ENCODE results near the gene NDFIP1.
"Not testable (repeated sequence)": the region's sequence is repeated elsewhere in the genome, so short reads cannot be mapped to it uniquely, and the experiment has no call there.

Gene NDFIP1

DNA sequence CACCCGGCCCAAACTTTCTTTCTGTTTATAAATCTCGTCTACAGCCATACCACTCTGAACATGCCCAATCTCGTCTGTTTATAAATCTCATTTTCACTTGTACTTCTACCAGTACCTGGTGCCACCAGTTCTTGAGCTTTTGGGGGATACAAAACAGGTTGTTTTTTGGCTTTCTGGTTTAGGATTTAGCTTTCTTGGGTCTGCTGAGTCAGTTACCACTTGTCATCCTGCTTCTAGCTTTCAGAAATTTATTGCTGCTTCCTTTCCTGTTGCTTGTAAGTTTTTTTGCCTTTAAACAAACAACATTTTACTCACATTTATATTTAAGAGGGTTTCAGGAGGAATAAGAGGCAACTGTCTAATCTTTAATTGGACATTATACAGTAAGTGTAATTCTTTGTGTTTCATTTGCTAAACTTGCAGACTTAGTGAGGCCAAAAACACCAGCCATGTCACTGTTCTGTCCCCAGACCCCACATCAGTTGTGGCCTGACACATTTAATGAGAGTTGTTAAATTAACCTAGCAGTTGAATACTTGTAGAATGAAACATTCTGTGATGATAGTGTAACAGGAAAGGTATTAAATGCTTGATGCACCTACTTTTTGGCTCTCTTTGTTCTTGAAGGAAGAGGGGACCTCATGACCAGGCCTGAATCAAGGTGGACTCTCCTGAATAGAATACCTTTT is 11.8 kb downstream of the NDFIP1 start:
- DNase-seq, result no peak

DNA sequence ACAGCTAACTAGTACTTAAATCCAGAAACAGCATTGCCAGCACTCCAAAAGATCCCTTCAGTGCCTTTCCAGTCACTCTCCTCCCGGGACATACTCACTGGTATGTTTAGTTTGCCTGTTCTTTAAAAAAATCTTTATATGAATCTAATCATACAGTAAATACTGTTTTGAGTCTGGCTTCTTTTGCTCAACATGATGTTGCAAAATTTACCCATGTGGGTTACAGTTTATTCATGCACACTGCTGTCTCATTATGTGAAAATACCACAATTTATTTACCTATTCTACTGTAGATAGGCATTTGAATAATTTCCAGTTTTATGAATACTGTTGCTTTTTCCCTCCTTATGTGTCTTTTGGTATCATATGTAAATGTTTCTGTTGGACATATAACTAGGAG is 13.5 kb downstream of the NDFIP1 start:
- DNase-seq, result no peak

GRCh38 chr5:142125378-142125777 is 16.8 kb downstream of the NDFIP1 start:
- no peak for DNase-seq

DNA sequence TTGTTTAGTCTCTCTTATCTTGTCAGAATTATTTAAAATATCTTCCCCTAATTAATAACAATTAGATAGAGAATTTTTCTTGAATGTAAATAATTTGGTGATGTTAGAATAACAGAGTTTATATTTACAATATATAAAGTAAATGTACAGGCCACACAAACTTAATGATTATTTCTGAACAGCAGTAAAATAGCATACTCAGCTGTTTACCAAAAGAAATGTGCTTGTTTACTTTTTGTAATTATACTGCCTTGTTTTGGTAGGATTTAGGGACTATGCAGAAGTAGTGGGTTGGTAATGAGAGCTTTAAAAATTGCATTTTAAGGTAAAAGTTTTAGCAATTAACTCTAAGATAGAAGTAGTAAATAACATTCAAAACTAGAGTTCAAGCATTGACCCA is 17.4 kb downstream of the NDFIP1 start:
- DNase-seq, result no peak

GRCh38 chr5:142128675-142129208 is 20.2 kb downstream of the NDFIP1 start:
- no peak for DNase-seq

- no peak for DNase-seq
Measured at GRCh38 chr5:142129446-142130066, 21.0 kb downstream of the NDFIP1 start.

DNA sequence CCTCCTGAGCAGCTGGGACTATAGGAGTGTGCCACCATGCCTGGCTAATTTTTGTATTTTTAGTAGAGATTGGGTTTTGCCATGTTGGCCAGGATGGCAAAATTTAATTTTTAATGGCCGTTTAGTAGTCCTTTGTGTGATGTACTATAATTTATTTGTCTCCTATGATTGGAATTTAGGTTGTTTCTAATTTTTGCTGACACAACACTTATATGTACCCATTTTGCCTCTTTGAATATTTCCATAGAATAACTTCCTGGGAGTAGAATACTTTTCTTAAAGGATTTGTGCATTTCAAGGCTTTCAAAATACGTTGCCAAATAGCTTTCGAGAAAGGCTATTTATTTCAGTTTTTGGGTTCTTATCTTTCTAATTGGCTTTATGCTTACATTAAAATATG is 22.8 kb downstream of the NDFIP1 start:
- DNase-seq, result no peak

GRCh38 chr5:142132916-142133315 is 24.3 kb downstream of the NDFIP1 start:
- no peak for DNase-seq

GRCh38 chr5:142133330-142134206 is 25.0 kb downstream of the NDFIP1 start:
- DNase-seq, result no peak

DNA sequence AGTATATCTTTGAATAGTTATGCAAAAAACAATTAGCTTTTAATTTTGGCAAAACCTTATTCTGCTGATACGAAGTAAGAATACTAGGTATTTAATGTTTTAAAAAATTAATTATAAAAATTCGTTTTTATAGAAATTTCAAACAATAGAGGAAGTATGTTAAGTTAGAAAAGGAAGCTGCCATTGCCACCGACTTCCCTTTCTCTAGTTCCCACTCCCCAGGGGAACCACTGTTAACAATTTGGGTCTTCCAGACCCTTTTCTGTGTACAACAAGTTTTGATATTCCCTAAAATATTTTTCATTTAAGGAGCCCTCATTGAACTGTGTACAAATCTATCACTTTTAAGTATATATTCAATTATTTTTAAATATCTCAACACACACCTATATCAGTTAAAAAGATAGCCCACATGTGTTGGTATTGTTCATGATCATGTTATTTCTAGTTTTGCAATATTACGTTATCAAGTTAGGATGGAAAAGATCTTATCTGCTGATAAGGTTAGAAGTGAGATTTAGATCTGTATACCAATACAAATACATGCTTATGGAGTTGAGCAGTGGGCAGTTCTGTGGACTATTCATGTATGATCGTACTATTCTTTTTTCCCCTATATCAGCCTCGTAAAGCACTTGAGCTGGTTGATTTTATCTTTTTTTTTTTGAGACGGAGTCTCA is 25.9 kb downstream of the NDFIP1 start:
- peak; percentile 25 for DNase-seq

GRCh38 chr5:142141463-142141862 is 32.9 kb downstream of the NDFIP1 start:
- DNase-seq, result no peak

GRCh38 chr5:142143878-142144277 is 35.3 kb downstream of the NDFIP1 start:
- DNase-seq, result no peak

- DNase-seq, result no peak
Measured at GRCh38 chr5:142145106-142145900, 36.7 kb downstream of the NDFIP1 start.

DNA sequence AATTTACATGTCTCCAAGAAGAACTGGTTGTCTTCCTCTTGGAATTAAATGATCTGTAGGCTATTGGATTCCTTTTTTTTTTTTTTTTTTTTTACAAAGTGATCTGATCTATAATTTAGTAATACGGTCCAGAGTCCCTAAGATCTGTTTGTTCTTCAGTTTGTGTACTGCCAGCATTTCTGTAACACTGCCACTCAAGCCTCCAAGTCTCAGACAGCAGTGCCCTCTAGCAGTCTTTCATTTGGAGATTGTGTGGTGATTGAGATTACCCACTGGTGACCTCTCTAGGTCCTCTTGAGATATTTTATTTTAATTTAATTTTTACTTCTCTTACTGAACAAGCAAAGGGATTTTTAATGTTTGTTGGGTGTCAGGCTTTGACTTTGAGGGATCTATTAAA is 40.8 kb downstream of the NDFIP1 start:
- DNase-seq, result no peak

- no peak for DNase-seq
Measured at GRCh38 chr5:142150431-142150830, 41.9 kb downstream of the NDFIP1 start.

DNA sequence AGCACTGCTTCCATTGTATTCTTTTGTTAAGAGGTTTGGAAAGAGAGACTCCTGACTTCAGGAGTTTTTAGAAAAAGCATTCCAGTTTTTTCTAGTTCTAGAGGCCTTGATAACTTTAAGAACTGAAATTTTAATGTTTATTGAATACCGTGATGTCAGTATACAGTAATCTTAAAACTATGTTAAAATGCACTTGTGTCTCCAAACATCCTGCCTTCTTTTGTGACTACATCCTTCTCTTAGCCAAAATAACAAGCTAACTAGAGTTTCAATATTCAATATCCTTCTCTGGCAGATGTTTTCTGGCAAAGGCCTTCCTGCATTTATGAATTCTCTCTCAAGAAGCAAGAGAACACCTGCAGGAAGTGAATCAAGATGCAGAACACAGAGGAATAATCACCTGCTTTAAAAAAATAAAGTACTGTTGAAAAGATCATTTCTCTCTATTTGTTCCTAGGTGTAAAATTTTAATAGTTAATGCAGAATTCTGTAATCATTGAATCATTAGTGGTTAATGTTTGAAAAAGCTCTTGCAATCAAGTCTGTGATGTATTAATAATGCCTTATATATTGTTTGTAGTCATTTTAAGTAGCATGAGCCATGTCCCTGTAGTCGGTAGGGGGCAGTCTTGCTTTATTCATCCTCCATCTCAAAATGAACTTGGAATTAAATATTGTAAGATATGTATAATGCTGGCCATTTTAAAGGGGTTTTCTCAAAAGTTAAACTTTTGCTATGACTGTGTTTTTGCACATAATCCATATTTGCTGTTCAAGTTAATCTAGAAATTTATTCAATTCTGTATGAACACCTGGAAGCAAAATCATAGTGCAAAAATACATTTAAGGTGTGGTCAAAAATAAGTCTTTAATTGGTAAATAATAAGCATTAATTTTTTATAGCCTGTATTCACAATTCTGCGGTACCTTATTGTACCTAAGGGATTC is 43.1 kb downstream of the NDFIP1 start:
- no peak for DNase-seq

DNA sequence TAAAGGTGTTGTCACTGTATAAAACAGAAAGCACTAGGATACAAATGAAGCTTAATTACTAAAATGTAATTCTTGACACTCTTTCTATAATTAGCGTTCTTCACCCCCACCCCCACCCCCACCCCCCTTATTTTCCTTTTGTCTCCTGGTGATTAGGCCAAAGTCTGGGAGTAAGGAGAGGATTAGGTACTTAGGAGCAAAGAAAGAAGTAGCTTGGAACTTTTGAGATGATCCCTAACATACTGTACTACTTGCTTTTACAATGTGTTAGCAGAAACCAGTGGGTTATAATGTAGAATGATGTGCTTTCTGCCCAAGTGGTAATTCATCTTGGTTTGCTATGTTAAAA is 43.8 kb downstream of the NDFIP1 start:
- DNase-seq, result no peak

- no peak for DNase-seq
Measured at GRCh38 chr5:142153674-142154448, 45.3 kb downstream of the NDFIP1 start.

GRCh38 chr5:142154449-142154841 is 45.9 kb downstream of the NDFIP1 start:
- not testable (repeated sequence) for DNase-seq

- DNase-seq, result no peak
Measured at GRCh38 chr5:142156839-142157463, 48.4 kb downstream of the NDFIP1 start.
